T-cell (primary cell): ENCODE data around the gene RSPRY1. TPM values are rescaled to one million over a fixed set of nuclear protein-coding genes. Genes with fewer than 3 reads are reported as not detected.

ENCODE experiments used
- ATAC-seq, 4 experiments: fragments of 200-7000 bp in 3 of 4; fragments of 150-1000 bp in 1 of 4; cut with Tn5 transposase; replicated peaks in 1 of 4; 1 replicate in 3 of 4; 2 replicates in 1 of 4; pipeline ENCODE4 v1.10.0; 2021; ENCODE audit warnings: moderate library complexity in 3 of 4, mild to moderate bottlenecking in 2 of 4, moderate number of reproducible peaks in 1 of 4
- CTCF ChIA-PET, 2 donors: fragments of 300-600 bp; sonication (Branson Sonifier 250); formaldehyde crosslinking; loops; one replicate each; lab custom pipeline; 2022; ENCODE audit warnings: antibody characterized with exemption in 2 of 2; lab: Charles Lee
- POLR2A ChIA-PET, 2 donors: fragments of 300-600 bp; sonication (Branson Sonifier 250); formaldehyde crosslinking; loops; one replicate each; lab custom pipeline; 2022; ENCODE audit warnings: antibody characterized with exemption in 2 of 2; lab: Charles Lee
- DNase-seq, 35 experiments: peaks; one replicate each; pipeline versions ENCODE4 v3.0.0 to v3.0.0-alpha.2; 2013 to 2023
- H3K27ac ChIP-seq: one replicate; pipeline ENCODE4 v1.5.1; 2013; ENCODE audit warnings: low read length
- H3K27me3 ChIP-seq, 2 experiments: replicated peaks in 1 of 2; 1 replicate in 1 of 2; 2 replicates in 1 of 2; pipeline versions ENCODE4 v1.6.1 to v1.7.0; 2013; ENCODE audit warnings: low read length in 1 of 2, mixed read lengths in 1 of 2; ENCODE audit not compliant: control insufficient read depth in 2 of 2, insufficient read depth in 2 of 2; ENCODE audit errors: extremely low read depth in 1 of 2
- H3K36me3 ChIP-seq, 2 donors: 1 replicate in 1 of 2; 2 replicates in 1 of 2; pipeline versions ENCODE4 v1.6.1 to v1.7.0; 2013; ENCODE audit warnings: low read length in 1 of 2; ENCODE audit not compliant: control insufficient read depth in 2 of 2, insufficient read depth in 1 of 2; ENCODE audit errors: extremely low read depth in 1 of 2
- H3K4me1 ChIP-seq, 2 experiments: 1 replicate in 1 of 2; 2 replicates in 1 of 2; pipeline versions ENCODE4 v1.6.1 to v1.7.0; 2013; ENCODE audit warnings: low read length in 2 of 2, mixed read lengths in 1 of 2; ENCODE audit not compliant: insufficient read depth in 2 of 2, control insufficient read depth in 1 of 2; ENCODE audit errors: extremely low read depth in 1 of 2
- H3K4me3 ChIP-seq, 2 donors: 1 replicate in 1 of 2; 2 replicates in 1 of 2; pipeline versions ENCODE4 v1.5.1 to v1.7.0; 2013; ENCODE audit warnings: mild to moderate bottlenecking in 2 of 2, low read length in 1 of 2, moderate library complexity in 1 of 2; ENCODE audit not compliant: control insufficient read depth in 1 of 2; ENCODE audit errors: extremely low read depth in 1 of 2
- H3K9me3 ChIP-seq: 2 replicates; pipeline ENCODE4 v1.7.0; 2013
- H3K27ac Mint-ChIP-seq, 2 donors: one replicate each; pipeline ENCODE4 v1.8.0; 2020 to 2021; ENCODE audit warnings: mild to moderate bottlenecking in 2 of 2, mixed read lengths in 2 of 2
- H3K27me3 Mint-ChIP-seq, 2 donors: one replicate each; pipeline ENCODE4 v1.8.0; 2021 to 2022; ENCODE audit warnings: mixed read lengths in 2 of 2
- H3K36me3 Mint-ChIP-seq: one replicate; pipeline ENCODE4 v1.8.0; 2021; ENCODE audit warnings: mixed read lengths
- H3K4me1 Mint-ChIP-seq, 3 donors: one replicate each; pipeline ENCODE4 v1.8.0; 2020 to 2022; ENCODE audit warnings: mixed read lengths in 3 of 3, mild to moderate bottlenecking in 1 of 3
- H3K4me3 Mint-ChIP-seq, 3 donors: one replicate each; pipeline ENCODE4 v1.8.0; 2020 to 2022; ENCODE audit warnings: mild to moderate bottlenecking in 3 of 3, mixed read lengths in 3 of 3, moderate library complexity in 3 of 3
- H3K9me3 Mint-ChIP-seq, 3 donors: one replicate each; pipeline ENCODE4 v1.8.0; 2020 to 2022; ENCODE audit warnings: mixed read lengths in 3 of 3
- WGBS: methylation state at CpG from one replicate; pipeline ENCODE4 v1.1.5; 2013; ENCODE audit warnings: missing lambda C conversion rate; ENCODE audit not compliant: insufficient coverage; 5-methylcytosine and 5-hydroxymethylcytosine counted together
- total RNA-seq, 35 experiments: library from RNA in 6 of 35; stranded (reverse) in 6 of 35; fragments of 120-200 nt in 1 of 35; gene quantifications; one replicate each; pipeline versions ENCODE4 v1.2.1 to v1.2.4 and lab custom pipeline; 2013 to 2026

RSPRY1 gene
- total RNA-seq, 5 donors from 2014 or later (not counting 1 experiment from before 2014, with no cell fraction given) = 25.0 to 32.0 (median 28.2) TPM

- POLR2A ChIA-PET = no interaction called here
- H3K27ac Mint-ChIP-seq = no peak overlapping the region
- CTCF ChIA-PET = interaction anchor here in 1 of 2 donors (0.6 kb wide), 1 partner anchor 258 kb away, joined by 3 read pairs; no protein-coding TSS in a partner anchor
Observed at GRCh38 chr16:57159447-57159846, 26.7 kb upstream of the RSPRY1 start.

GRCh38 chr16:57163842-57164241 lies 22.3 kb upstream of the RSPRY1 start:
- 50% methylated on average over 1 of the region's 1 CpG for WGBS
- no peaks in the 10 kb centered on the region for H3K27me3 ChIP-seq
- H3K36me3 ChIP-seq = peaks cover 0 to 58% of the 10 kb centered on the region in 2 donors
- no peaks in the 10 kb centered on the region for H3K9me3 ChIP-seq
- H3K27ac Mint-ChIP-seq = no peak overlapping the region
- no peak overlapping the region for H3K4me3 Mint-ChIP-seq
- H3K36me3 Mint-ChIP-seq = peaks cover 52% of the 10 kb centered on the region
- CTCF ChIA-PET = no interaction called here
- no peak overlapping the region for H3K27ac ChIP-seq
- no peaks in the 10 kb centered on the region for H3K27me3 Mint-ChIP-seq
- peaks cover 0 to 2% of the 10 kb centered on the region in 2 experiments for H3K4me1 ChIP-seq
- no peak overlapping the region for H3K4me3 ChIP-seq
- peaks cover 14 to 26% (median 15%) of the 10 kb centered on the region in 3 donors for H3K4me1 Mint-ChIP-seq
- DNase-seq = no peak
- POLR2A ChIA-PET = no interaction called here
- no peaks in the 10 kb centered on the region for H3K9me3 Mint-ChIP-seq
- no peak for ATAC-seq

More at GRCh38 chr16:57159447-57159846, 26.7 kb upstream of the RSPRY1 start:
- Histone ChIP-seq H3K27ac (no peak overlapping the region), H3K4me3 (no peak overlapping the region), H3K9me3 (no peaks in the 10 kb centered on the region), H3K36me3 (peaks cover 0 to 75% of the 10 kb centered on the region in 2 donors), H3K27me3 (no peaks in the 10 kb centered on the region), H3K4me1 (peaks cover 4 to 12% of the 10 kb centered on the region in 2 experiments)
- peaks cover 12 to 37% (median 16%) of the 10 kb centered on the region in 3 donors for H3K4me1 Mint-ChIP-seq
- H3K4me3 Mint-ChIP-seq = no peak overlapping the region
- H3K27me3 Mint-ChIP-seq = no peaks in the 10 kb centered on the region
- peaks cover 58% of the 10 kb centered on the region for H3K36me3 Mint-ChIP-seq
- H3K9me3 Mint-ChIP-seq = no peaks in the 10 kb centered on the region
- no peak for ATAC-seq
- 100% methylated on average over 1 of the region's 4 CpGs for WGBS
- no peak for DNase-seq

GRCh38 chr16:57165483-57165882 lies 20.6 kb upstream of the RSPRY1 start:
- H3K36me3 Mint-ChIP-seq = peaks cover 43% of the 10 kb centered on the region
- H3K27me3 ChIP-seq = no peaks in the 10 kb centered on the region
- POLR2A ChIA-PET = interaction anchor here in 1 of 2 donors (0.6 kb wide), 1 partner anchor 12 kb away, joined by 4 read pairs; no protein-coding TSS in a partner anchor
- H3K27me3 Mint-ChIP-seq = no peaks in the 10 kb centered on the region
- H3K9me3 Mint-ChIP-seq = no peaks in the 10 kb centered on the region
- H3K4me3 ChIP-seq = no peak overlapping the region
- H3K36me3 ChIP-seq = peaks cover under 1 to 63% of the 10 kb centered on the region in 2 donors
- peaks cover 0 to 2% of the 10 kb centered on the region in 2 experiments for H3K4me1 ChIP-seq
- DNase-seq (no peak), ATAC-seq (no peak)
- CTCF ChIA-PET = no interaction called here
- 90% methylated on average over 3 of the region's 5 CpGs for WGBS
- H3K4me3 Mint-ChIP-seq = no peak overlapping the region
- H3K9me3 ChIP-seq = no peaks in the 10 kb centered on the region
- H3K4me1 Mint-ChIP-seq = peaks cover 14 to 17% (median 15%) of the 10 kb centered on the region in 3 donors
- H3K27ac ChIP-seq = no peak overlapping the region
- no peak overlapping the region for H3K27ac Mint-ChIP-seq

GRCh38 chr16:57165938-57166337 lies 20.2 kb upstream of the RSPRY1 start:
- CTCF ChIA-PET = no interaction called here
- DNase-seq (no peak), ATAC-seq (no peak)
- Histone ChIP-seq H3K36me3 (peaks cover 2 to 62% of the 10 kb centered on the region in 2 donors), H3K9me3 (no peaks in the 10 kb centered on the region), H3K27me3 (no peaks in the 10 kb centered on the region), H3K4me1 (peaks cover 0 to under 1% of the 10 kb centered on the region in 2 experiments), H3K4me3 (no peak overlapping the region), H3K27ac (no peak overlapping the region)
- Mint-ChIP-seq H3K36me3 (peaks cover 43% of the 10 kb centered on the region), H3K27me3 (no peaks in the 10 kb centered on the region), H3K9me3 (no peaks in the 10 kb centered on the region), H3K27ac (no peak overlapping the region), H3K4me3 (no peak overlapping the region), H3K4me1 (peaks cover 12 to 13% (median 12%) of the 10 kb centered on the region in 3 donors)
- POLR2A ChIA-PET = no interaction called here
- WGBS = no CpG with 5 or more reads among the region's 3 CpGs

GRCh38 chr16:57166451-57166850 lies 19.7 kb upstream of the RSPRY1 start:
- Mint-ChIP-seq H3K4me3 (no peak overlapping the region), H3K27ac (no peak overlapping the region), H3K4me1 (peaks cover 12 to 13% (median 12%) of the 10 kb centered on the region in 3 donors), H3K36me3 (peaks cover 45% of the 10 kb centered on the region), H3K9me3 (no peaks in the 10 kb centered on the region), H3K27me3 (no peaks in the 10 kb centered on the region)
- no peak overlapping the region for H3K4me3 ChIP-seq
- H3K36me3 ChIP-seq = peaks cover 5 to 66% of the 10 kb centered on the region in 2 donors
- H3K27me3 ChIP-seq = no peaks in the 10 kb centered on the region
- H3K4me1 ChIP-seq = no peaks in the 10 kb centered on the region
- ChIA-PET POLR2A (no interaction called here), CTCF (interaction anchor here in 1 of 2 donors (0.8 to 1.0 kb wide), 2 partner anchors 19 to 202 kb away, joined by 3 to 4 read pairs; partner anchors contain the start of genes PSME3IP1 and RSPRY1)
- no peak overlapping the region for H3K27ac ChIP-seq
- DNase-seq (no peak), ATAC-seq (no peak)
- no peaks in the 10 kb centered on the region for H3K9me3 ChIP-seq

- Mint-ChIP-seq H3K4me3 (no peak overlapping the region), H3K4me1 (peaks cover 12 to 13% (median 12%) of the 10 kb centered on the region in 3 donors), H3K27ac (peak overlapping the region in 1 of 2 donors; percentile 4), H3K27me3 (no peaks in the 10 kb centered on the region), H3K9me3 (no peaks in the 10 kb centered on the region), H3K36me3 (peaks cover 50% of the 10 kb centered on the region)
- ChIA-PET POLR2A (no interaction called here), CTCF (interaction anchor here in 1 of 2 donors (0.8 to 1.0 kb wide), 2 partner anchors 19 to 203 kb away, joined by 3 to 4 read pairs; partner anchors contain the start of genes PSME3IP1 and RSPRY1)
- no peak overlapping the region for H3K27ac ChIP-seq
- no peaks in the 10 kb centered on the region for H3K9me3 ChIP-seq
- no peaks in the 10 kb centered on the region for H3K27me3 ChIP-seq
- no peak overlapping the region for H3K4me3 ChIP-seq
- DNase-seq (no peak), ATAC-seq (no peak)
- 92% methylated on average over 4 of the region's 7 CpGs for WGBS
- H3K36me3 ChIP-seq = peaks cover 8 to 68% of the 10 kb centered on the region in 2 donors
- no peaks in the 10 kb centered on the region for H3K4me1 ChIP-seq
Observed at GRCh38 chr16:57166951-57167350, 19.2 kb upstream of the RSPRY1 start.
